ENCODE data around the gene TRIM23.
"Not testable (repeated sequence)": the region's sequence is repeated elsewhere in the genome, so short reads cannot be mapped to it uniquely, and the experiment has no call there.

Gene TRIM23

GRCh38 chr5:65624025-65624570, at the start of gene TRIM23:
TRIM23 (minus strand) TSS chr5:65624333; CDS start chr5:65624274, 59 bp downstream.
- DNase-seq (ENCODE audit: low read depth) = peak; percentile 90

DNA sequence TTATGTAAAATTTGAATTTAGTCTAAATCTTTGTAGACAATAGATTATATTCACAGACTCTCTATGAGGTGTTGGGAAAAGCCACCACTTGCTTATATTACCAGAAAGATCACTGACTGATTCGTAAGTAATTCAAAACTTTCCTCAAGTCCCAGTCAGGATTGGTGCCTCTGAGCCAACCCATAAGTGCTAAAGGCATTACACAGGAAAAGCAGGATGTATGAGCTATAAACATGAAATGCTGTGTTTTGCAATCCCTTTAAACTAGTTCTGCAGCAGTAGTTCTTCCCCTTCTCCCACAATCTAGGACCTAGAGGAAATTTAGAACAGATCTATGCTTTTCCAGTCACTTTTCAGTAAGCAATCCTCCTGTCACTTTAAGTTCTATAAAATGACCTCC, 48.7 kb upstream of the TRIM23 start:
- no peak for DNase-seq (ENCODE audit: low read depth)

GRCh38 chr5:65668696-65669095, 44.6 kb upstream of the TRIM23 start:
- DNase-seq (ENCODE audit: low read depth) = no peak

DNA sequence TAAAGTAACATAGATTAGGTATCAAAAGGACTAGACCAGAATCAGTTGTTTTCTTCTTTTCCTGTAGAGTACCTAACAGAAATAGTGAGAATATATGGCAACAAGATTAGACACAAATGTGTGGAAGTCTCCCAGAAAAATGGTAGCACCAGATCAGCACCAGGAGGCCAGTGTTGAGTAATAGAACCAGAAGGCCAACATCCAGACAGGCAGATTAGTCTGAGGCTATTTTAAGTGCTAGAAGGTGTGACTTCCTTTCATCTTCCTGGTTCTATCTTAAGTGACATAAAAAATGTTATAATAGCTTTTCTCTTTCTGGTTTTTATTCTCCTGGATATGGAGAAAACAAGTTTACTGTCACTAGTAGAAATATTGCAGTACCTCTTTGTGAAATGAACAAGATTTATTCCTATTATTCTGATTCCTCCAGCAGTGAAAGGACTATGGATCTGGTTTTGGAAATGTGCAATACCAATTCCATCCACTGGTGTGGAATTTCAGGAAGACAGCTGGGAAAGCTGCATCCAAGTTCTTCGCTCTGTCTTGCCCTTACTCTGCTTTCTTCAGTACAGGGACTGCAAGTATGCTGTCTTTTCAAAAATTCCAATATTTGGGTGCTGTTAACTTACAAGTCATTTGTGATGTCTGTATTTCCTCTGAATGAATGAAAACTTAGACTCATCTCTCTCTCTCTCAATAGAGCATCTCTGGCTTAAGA, 39.8 kb upstream of the TRIM23 start:
- no peak for DNase-seq (ENCODE audit: low read depth)

DNA sequence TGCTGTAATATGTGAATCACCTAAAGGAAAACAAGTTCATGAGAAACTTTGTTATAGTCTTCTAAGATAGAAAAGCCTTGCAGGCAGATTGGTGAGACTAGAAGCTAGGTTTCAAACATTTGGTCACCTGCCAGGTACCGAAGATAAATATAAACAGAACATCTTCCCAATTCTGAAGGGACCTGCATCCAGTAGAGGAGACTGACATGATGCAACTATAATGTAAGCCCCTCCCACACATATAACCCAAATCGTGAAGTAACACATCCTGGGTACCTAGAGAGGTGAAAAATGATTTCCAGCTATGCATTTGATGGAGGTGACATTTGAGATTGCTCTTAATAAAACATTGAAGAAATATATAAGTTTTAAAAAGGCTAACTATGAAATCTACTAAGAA, 30.6 kb upstream of the TRIM23 start:
- no peak for DNase-seq (ENCODE audit: low read depth)

GRCh38 chr5:65651144-65651543, 27.0 kb upstream of the TRIM23 start:
- DNase-seq (ENCODE audit: low read depth) = no peak

- DNase-seq (ENCODE audit: low read depth) = no peak
Measured at GRCh38 chr5:65647941-65648340, 23.8 kb upstream of the TRIM23 start.

- no peak for DNase-seq (ENCODE audit: low read depth)
Measured at GRCh38 chr5:65646938-65647337, 22.8 kb upstream of the TRIM23 start.

DNA sequence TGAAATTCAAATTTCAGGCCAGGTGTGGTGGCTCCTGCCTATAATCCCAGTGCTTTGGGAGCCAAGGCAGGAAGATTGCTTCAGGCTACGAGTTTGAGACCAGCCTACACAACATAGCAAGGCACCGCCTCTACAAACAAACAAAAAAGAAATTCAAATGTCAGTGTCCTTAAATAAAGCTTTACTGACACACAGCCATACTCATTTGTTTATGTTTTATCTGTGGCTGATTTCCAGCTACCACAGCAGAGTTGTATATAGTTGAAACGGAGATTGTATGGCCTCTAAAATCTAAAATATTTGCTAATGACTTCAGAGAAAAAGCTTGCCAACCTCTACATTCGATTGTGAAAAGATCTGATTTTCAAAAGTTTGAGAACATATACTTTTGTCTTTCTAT, 16.1 kb upstream of the TRIM23 start:
- DNase-seq (ENCODE audit: low read depth) = no peak

GRCh38 chr5:65630981-65631380, 6.8 kb upstream of the TRIM23 start:
- no peak for DNase-seq (ENCODE audit: low read depth)

DNA sequence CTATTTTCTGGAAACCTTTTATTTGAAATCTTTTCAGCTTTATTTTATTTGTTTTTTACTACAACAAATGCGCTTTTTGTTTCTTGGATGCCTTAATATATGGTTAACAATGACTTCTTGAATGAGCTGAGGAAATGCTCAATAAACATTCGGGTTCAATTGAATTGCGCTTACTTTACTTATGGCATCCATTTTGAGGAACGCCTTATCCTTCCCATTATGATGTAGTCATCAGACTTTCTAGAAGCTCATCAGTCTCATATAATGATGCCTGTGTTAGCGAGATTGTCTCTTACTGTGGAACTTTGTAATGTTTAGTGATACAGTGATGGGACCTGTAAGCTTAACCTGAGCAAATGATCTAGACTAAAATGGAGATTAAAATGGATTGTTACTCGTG, 1.6 kb upstream of the TRIM23 start:
- DNase-seq (ENCODE audit: low read depth) = no peak

DNA sequence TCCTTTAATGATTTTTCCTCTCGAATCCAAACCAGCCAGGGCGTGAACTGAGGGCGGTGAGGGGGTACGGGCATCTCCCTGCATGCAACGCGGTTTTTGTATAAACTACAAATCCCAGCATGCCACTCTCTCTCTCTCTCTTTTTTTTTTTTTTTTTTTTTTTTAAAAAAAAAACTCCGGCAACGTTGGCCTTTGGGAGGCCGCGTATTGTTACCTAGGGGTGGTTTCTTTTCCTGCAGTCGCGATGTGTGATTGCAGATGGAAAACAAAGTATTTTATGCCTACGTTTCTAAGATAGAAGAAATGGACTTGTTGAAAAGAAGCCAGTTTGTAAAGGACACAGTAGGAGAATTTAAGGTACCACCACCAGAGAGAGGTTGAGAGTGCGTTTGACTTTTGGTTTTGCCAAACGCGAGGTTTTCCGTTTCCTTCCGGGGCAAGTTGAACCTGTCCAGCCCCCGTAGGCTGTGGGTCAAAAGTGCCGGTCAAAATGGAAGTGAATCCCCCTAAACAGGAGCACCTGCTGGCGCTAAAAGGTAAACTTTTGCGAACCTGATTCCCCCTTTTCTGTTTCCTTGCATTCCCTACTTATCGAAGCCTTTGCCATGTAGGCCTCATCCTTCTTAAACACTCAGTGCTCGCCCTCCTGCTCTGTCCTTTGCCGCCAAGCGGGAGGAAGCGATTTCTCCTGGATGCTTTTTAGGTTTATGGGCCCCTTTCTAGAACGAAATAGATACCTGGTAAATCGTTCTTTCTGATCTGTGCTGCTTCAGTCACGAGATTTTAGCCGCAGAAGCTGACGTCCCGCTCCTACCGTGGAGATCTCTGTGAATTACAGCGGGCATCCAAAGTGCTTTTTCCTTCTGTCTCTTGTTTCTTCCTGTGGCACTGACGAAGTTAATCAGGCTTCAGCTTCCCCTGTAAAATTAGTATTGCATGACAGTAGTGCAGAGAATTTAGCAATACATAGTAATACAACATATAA, 730 bp upstream of the TRIM23 start, which contains the start of the genes SHLD3 and TRAPPC13:
Gene SHLD3 (plus strand): TSS at position 457 of the 985 bp plus-strand sequence. CDS start 4,561 bp downstream, outside the sequence.
Gene TRAPPC13 (plus strand): TSS at position 457 of the 985 bp plus-strand sequence. CDS start 34 bp downstream, at position 491.
- peak; percentile 76 for DNase-seq (ENCODE audit: low read depth)

- DNase-seq (ENCODE audit: low read depth) = no peak
Measured at GRCh38 chr5:65623482-65623881, 651 bp downstream of the TRIM23 start.

GRCh38 chr5:65621961-65622360, 2.2 kb downstream of the TRIM23 start:
- not testable (repeated sequence) for DNase-seq (ENCODE audit: low read depth)

GRCh38 chr5:65620021-65620420, 4.1 kb downstream of the TRIM23 start:
- no peak for DNase-seq (ENCODE audit: low read depth)

DNA sequence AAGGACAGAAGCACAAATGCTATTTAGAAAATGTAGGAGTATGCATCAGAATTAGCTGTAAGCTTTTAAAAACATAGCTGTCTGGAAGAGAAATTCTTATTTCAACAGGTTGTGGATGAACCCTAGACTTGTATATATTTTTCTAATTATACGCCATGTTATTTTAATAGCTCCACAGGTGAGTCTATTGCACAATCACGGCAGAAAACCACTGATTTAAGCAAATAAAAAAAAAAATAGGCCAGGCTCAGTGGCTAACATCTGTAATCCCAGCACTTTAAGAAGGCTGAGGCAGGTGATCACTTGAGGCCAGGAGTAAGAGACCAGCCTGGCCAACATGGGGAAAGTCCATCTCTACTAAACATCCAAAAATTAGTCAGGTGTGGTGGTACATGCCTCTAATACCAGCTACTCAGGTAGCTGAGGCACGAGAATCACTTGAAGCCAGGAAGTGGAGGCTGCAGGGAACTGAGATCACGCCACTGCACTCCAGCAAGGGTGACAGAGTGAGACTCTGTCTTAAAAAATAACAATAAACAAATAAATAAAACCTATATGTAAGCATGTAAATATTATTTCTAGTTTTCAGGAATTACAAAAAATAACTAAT, 11.7 kb downstream of the TRIM23 start:
- DNase-seq (ENCODE audit: low read depth) = no peak

GRCh38 chr5:65611524-65611923, 12.6 kb downstream of the TRIM23 start:
- no peak for DNase-seq (ENCODE audit: low read depth)

DNA sequence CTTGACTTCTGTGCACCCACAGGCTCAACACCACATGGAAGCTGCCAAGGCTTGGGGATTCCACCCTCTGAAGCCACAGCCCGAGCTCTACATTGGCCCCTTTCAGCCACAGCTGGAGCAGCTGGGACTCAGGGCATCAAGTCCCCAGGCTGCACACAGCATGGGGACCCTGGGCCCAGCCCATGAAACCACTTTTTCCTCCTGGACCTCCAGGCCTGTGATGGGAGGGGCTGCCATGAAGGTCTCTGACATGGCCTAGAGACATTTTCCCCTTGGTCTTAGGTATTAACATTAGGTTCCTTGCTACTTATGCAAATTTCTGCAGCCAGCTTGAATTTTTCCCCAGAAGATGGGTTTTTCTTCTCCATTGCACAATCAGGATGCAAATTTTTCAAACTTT, 22.4 kb downstream of the TRIM23 start:
- DNase-seq (ENCODE audit: low read depth) = not testable (repeated sequence)

DNA sequence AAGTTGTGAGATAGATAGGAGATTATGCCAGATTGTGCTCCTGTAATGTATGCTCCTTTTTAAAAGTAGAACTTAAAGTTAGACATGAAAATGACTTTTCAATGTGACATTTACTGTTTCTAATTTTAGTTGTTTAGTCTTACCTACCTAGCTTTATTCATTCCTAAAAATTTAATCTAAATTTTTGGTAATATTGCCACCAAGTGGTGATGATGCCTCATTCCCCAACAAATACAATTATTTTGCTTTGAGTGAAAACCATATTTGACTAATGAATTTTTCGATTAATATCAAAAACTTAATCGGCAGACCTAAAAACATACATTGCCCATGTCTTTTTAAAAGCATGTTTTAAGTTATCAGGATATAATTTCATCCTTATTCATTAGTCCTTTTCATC, 35.4 kb downstream of the TRIM23 start:
- no peak for DNase-seq (ENCODE audit: low read depth)

GRCh38 chr5:65577141-65577540, 47.0 kb downstream of the TRIM23 start:
- DNase-seq (ENCODE audit: low read depth) = no peak

GRCh38 chr5:65570598-65571226, 53.4 kb downstream of the TRIM23 start:
- DNase-seq (ENCODE audit: low read depth) = no peak

DNA sequence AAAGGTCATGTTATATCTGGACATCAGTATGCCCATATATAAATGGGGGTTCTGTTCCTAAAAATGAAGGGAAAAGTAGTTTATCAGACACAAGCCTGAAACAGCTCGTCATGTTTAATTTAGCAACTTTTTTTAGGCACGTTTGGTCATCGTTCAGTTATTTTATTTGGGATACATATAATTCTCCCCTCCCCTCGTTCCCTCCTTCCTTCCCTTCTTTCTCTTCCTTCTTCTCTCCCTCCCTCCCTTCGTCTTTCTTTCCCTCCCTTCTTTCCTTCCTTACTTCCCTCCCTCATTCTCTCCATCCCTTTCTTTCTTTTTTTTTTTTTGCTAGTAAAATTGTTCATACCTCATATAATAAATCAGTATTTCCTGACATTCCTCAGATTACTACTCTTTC, 57.6 kb downstream of the TRIM23 start:
- no peak for DNase-seq (ENCODE audit: low read depth)
